DND-41 (cell line): Measurements from ENCODE around the gene MAPRE3.

Source experiments
- ATAC-seq: fragments of 200-7000 bp; cut with Tn5 transposase; 3 replicates; pipeline ENCODE4 v1.9.1; 2021; ENCODE audit warnings: low read depth; ENCODE audit not compliant: insufficient read depth
- DNase-seq: peaks from one replicate; pipeline ENCODE4 v3.0.0-alpha.2; 2020
- H2AFZ ChIP-seq: 2 replicates; pipeline ENCODE4 v1.6.0; 2012; ENCODE audit warnings: low read depth, low read length
- H3K27ac ChIP-seq: 2 replicates; pipeline ENCODE4 v1.5.1; 2012; ENCODE audit warnings: low read length, inconsistent platforms
- H3K27me3 ChIP-seq: fragments of 200-600 bp; sonication (generic); 2 replicates; pipeline ENCODE4 v1.6.0; 2012; ENCODE audit warnings: low read length, mild to moderate bottlenecking, inconsistent platforms; ENCODE audit not compliant: insufficient read depth, poor library complexity
- H3K36me3 ChIP-seq: 2 replicates; pipeline ENCODE4 v1.5.1; 2012; ENCODE audit warnings: low read length, inconsistent platforms; ENCODE audit not compliant: insufficient read depth
- H3K4me1 ChIP-seq: 2 replicates; pipeline ENCODE4 v1.5.1; 2012; ENCODE audit warnings: mild to moderate bottlenecking, low read length; ENCODE audit not compliant: insufficient read depth
- H3K4me2 ChIP-seq: 2 replicates; pipeline ENCODE4 v1.6.0; 2012; ENCODE audit warnings: mild to moderate bottlenecking, moderate library complexity, low read length, inconsistent platforms; ENCODE audit not compliant: insufficient read depth
- H3K4me3 ChIP-seq, 2 experiments: fragments of 200-600 bp in 1 of 2; shearing (Covaris generic) in 1 of 2; 2 replicates each; pipeline ENCODE4 v1.5.1; 2012 to 2016; ENCODE audit warnings: inconsistent platforms in 2 of 2, low read length in 2 of 2, mild to moderate bottlenecking in 2 of 2, low read depth in 1 of 2, moderate library complexity in 1 of 2
- H3K79me2 ChIP-seq: 2 replicates; pipeline ENCODE4 v1.6.0; 2012; ENCODE audit warnings: low read length, inconsistent platforms; ENCODE audit not compliant: insufficient read depth
- H3K9ac ChIP-seq: 2 replicates; pipeline ENCODE4 v1.6.0; 2012; ENCODE audit warnings: low read depth, mild to moderate bottlenecking, inconsistent platforms, low read length, moderate library complexity
- H3K9me3 ChIP-seq: 2 replicates; pipeline ENCODE4 v1.5.1; 2012; ENCODE audit warnings: low read length, moderate library complexity, mild to moderate bottlenecking, inconsistent platforms; ENCODE audit not compliant: insufficient read depth, severe bottlenecking
- H4K20me1 ChIP-seq: 2 replicates; pipeline ENCODE4 v1.6.0; 2012; ENCODE audit warnings: low read length; ENCODE audit not compliant: insufficient read depth
- CTCF ChIP-seq: IDR thresholded peaks from 2 replicates; pipeline ENCODE4 v1.5.1; 2012; ENCODE audit warnings: borderline replicate concordance, low read length, moderate library complexity, mild to moderate bottlenecking; ENCODE audit not compliant: poor library complexity, severe bottlenecking; ENCODE audit errors: extremely low read depth
- EZH2 ChIP-seq: IDR thresholded peaks from 3 replicates; pipeline ENCODE4 v1.6.1; 2012; ENCODE audit warnings: borderline replicate concordance, low read depth, mild to moderate bottlenecking, moderate library complexity, low read length, inconsistent platforms; ENCODE audit not compliant: severe bottlenecking

The MAPRE3 gene

GRCh38 chr2:27029051-27029450, 58.6 kb downstream of the MAPRE3 start:
- H4K20me1 ChIP-seq, result peaks cover 9% of the 10 kb centered on the region; the same call in 1 of the 2 replicates
- H3K27ac ChIP-seq, result no peak overlapping the region
- peaks cover 35% of the 10 kb centered on the region for H3K79me2 ChIP-seq
- DNase-seq, result no peak
- no peak for ATAC-seq
- no peak overlapping the region for H2AFZ ChIP-seq
- H3K4me3 ChIP-seq, result no peak overlapping the region
- no peak overlapping the region for H3K9ac ChIP-seq
- TF ChIP-seq CTCF, result no peak
- TF ChIP-seq EZH2, result no peak
- peaks cover 27% of the 10 kb centered on the region for H3K4me1 ChIP-seq
- no peak overlapping the region for H3K4me2 ChIP-seq
- H3K27me3 ChIP-seq, result no peaks in the 10 kb centered on the region
- no peaks in the 10 kb centered on the region for H3K9me3 ChIP-seq
- peaks cover 9% of the 10 kb centered on the region for H3K36me3 ChIP-seq

GRCh38 chr2:27032495-27033252, 62.2 kb downstream of the MAPRE3 start, which contains the start of gene TMEM214:
Gene TMEM214 (plus strand): TSS chr2:27032965. CDS start chr2:27033016, 51 bp downstream.
- Histone ChIP-seq H3K79me2 (peaks cover 49% of the 10 kb centered on the region), H4K20me1 (peaks cover 2% of the 10 kb centered on the region; the same call in 1 of the 2 replicates), H2AFZ (peak within 1 kb of the TSS; percentile 96), H3K9me3 (no peaks in the 10 kb centered on the region), H3K4me1 (peaks cover 39% of the 10 kb centered on the region), H3K9ac (peak within 1 kb of the TSS; percentile 86), H3K36me3 (peaks cover 33% of the 10 kb centered on the region), H3K4me3 (peak within 1 kb of the TSS; percentile 67 to 70), H3K27me3 (no peaks in the 10 kb centered on the region), H3K27ac (peak within 1 kb of the TSS; percentile 69), H3K4me2 (peak within 1 kb of the TSS; percentile 92)
- DNase-seq (peak; percentile 85), ATAC-seq (peak; percentile 98)
- TF ChIP-seq EZH2, result no peak
- no peak for TF ChIP-seq CTCF

- H3K79me2 ChIP-seq, result peaks cover 47% of the 10 kb centered on the region
- H2AFZ ChIP-seq, result peak overlapping the region; percentile 96
- H3K36me3 ChIP-seq, result peaks cover 40% of the 10 kb centered on the region
- no peak for DNase-seq
- H3K9me3 ChIP-seq, result no peaks in the 10 kb centered on the region
- H3K9ac ChIP-seq, result peak overlapping the region; percentile 86
- H3K4me2 ChIP-seq, result peak overlapping the region; percentile 92
- H3K4me3 ChIP-seq, result peak overlapping the region; percentile 67 to 70
- no peaks in the 10 kb centered on the region; the same call in 1 of the 2 replicates for H4K20me1 ChIP-seq
- H3K4me1 ChIP-seq, result peaks cover 39% of the 10 kb centered on the region
- peak; percentile 20 for ATAC-seq
- TF ChIP-seq CTCF, result no peak
- no peak for TF ChIP-seq EZH2
- H3K27me3 ChIP-seq, result no peaks in the 10 kb centered on the region
- H3K27ac ChIP-seq, result peak overlapping the region; percentile 69
Observed at GRCh38 chr2:27033253-27033852, 62.9 kb downstream of the MAPRE3 start.
